MG63 (cell line): ENCODE data around the gene GLIPR1. TPM values are rescaled to one million over a fixed set of nuclear protein-coding genes. Genes with fewer than 3 reads are reported as not detected.
"Not testable (repeated sequence)": the region's sequence is repeated elsewhere in the genome, so short reads cannot be mapped to it uniquely, and the experiment has no call there.

Experiments
- DNase-seq: peaks from one replicate; pipeline ENCODE4 v3.0.0-alpha.2; 2020
- H3K27me3 ChIP-seq: fragments of 250-450 bp; sonication (Bioruptor Pico); 2 replicates; pipeline ENCODE4 v1.5.1; 2020; ENCODE audit warnings: mild to moderate bottlenecking, moderate library complexity
- H3K36me3 ChIP-seq: fragments of 250-450 bp; sonication (Bioruptor Pico); 2 replicates; pipeline ENCODE4 v1.5.1; 2020; ENCODE audit warnings: mild to moderate bottlenecking, moderate library complexity
- H3K4me3 ChIP-seq: fragments of 250-450 bp; sonication (Bioruptor Pico); 2 replicates; pipeline ENCODE4 v1.5.1; 2020; ENCODE audit warnings: mild to moderate bottlenecking, moderate library complexity
- H3K9me3 ChIP-seq: fragments of 250-450 bp; sonication (Bioruptor Pico); 2 replicates; pipeline ENCODE4 v1.5.1; 2020; ENCODE audit warnings: mild to moderate bottlenecking, moderate library complexity
- total RNA-seq: library from RNA; depleted of rRNA; stranded (reverse); fragments of >200 nt; shearing (Covaris generic); gene quantifications from 2 replicates; pipeline ENCODE4 v1.2.3, GENCODE V29; 2014; ENCODE audit warnings: low replicate concordance; rRNA removed

The GLIPR1 gene
- 99.6 and 103 TPM in 2 replicates for total RNA-seq

- peak; percentile 91 for DNase-seq
- Histone ChIP-seq H3K36me3 (peaks cover 32% of the 10 kb centered on the region), H3K4me3 (peak within 1 kb of the TSS; percentile 61), H3K27me3 (no peaks in the 10 kb centered on the region), H3K9me3 (no peaks in the 10 kb centered on the region)
Measured at GRCh38 chr12:75480469-75480949, at the start of gene GLIPR1. Gene GLIPR1 (plus strand): TSS chr12:75480755. CDS start chr12:75480881, 126 bp downstream.

GRCh38 chr12:75432924-75433323 is 47.6 kb upstream of the GLIPR1 start:
- Histone ChIP-seq H3K36me3 (no peaks in the 10 kb centered on the region), H3K4me3 (no peak overlapping the region), H3K27me3 (no peaks in the 10 kb centered on the region), H3K9me3 (peaks cover 22% of the 10 kb centered on the region)
- DNase-seq, result no peak

DNA sequence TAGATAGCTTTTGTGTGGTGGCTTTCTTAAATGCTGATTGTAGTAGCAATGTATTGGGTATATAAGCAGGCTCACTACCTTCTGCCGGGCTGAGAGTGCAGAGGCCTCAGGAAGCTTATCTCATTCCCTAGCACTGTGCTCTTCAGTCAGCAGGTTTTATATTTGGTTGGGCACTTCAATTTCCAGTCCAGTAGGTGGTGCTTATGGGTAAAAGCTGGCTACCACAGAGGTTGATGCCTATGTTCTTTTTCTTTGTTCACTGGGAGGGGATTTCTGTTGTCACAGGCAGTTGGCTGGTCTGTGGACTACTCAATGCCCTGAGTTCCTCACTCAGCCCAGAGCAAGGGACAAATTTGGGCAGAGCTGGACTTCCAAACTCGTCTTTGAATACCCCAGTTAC is 43.0 kb upstream of the GLIPR1 start:
- Histone ChIP-seq H3K9me3 (peaks cover 22% of the 10 kb centered on the region), H3K36me3 (no peaks in the 10 kb centered on the region), H3K27me3 (no peaks in the 10 kb centered on the region), H3K4me3 (no peak overlapping the region)
- DNase-seq, result no peak

DNA sequence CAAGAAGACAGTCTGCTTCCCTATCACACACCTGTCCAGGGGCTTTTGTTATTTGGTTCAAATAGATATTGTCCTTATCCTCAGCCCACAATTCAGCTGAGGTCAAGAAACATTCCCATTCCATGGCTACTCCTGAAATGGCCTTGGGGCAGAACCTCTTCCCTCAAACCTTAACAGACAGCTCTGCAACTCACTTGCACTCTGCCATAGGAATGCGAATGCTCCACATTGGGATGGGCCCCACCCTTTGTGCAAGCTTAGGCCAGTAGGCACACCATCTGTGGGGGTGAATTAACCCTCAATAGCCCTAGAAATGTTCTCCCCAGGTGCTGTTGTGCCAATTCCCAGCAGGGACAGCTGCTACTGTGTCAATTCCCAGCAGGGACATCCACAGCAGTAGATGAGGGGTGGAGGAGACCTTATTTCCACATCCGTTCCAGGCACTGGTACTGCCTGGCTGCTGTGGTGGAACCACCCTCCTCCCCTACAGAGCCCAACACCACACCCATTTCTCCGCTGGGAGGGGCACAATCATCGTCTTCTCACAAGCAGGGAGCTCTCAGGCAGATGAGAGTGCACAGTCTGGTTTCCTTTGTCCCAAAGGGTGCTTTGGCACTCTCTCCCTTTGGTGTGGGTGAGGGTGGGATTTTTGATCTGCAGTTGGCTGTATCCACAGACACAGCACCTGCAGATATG is 42.3 kb upstream of the GLIPR1 start:
- H3K36me3 ChIP-seq, result no peaks in the 10 kb centered on the region
- no peak for DNase-seq

DNA sequence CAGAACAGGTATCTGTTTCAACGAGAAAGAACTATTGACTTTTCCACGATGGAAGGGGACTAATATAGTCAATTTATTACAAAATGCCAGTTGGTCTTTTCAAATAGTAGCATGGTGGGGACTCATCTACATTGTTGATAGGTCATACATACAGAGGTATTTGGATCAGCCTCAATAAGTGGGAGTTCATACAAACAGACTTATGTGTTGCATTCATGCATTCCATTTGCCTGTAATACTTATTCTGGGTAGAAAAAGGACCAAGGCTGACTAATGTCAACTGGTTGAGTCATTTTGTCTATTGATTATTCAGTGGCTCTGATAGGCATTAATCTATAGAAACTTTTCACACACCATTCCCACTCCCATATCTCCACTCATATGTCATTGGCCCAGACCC is 41.5 kb upstream of the GLIPR1 start:
- no peaks in the 10 kb centered on the region for H3K36me3 ChIP-seq
- no peak for DNase-seq
- no peak overlapping the region for H3K4me3 ChIP-seq
- H3K9me3 ChIP-seq, result peaks cover 26% of the 10 kb centered on the region
- H3K27me3 ChIP-seq, result no peaks in the 10 kb centered on the region

More for the DNA sequence above, 42.3 kb upstream of the GLIPR1 start:
- Histone ChIP-seq H3K4me3 (no peak overlapping the region), H3K9me3 (peaks cover 22% of the 10 kb centered on the region), H3K27me3 (no peaks in the 10 kb centered on the region)

- Histone ChIP-seq H3K4me3 (no peak overlapping the region), H3K27me3 (no peaks in the 10 kb centered on the region), H3K36me3 (no peaks in the 10 kb centered on the region), H3K9me3 (peaks cover 24% of the 10 kb centered on the region)
- no peak for DNase-seq
Measured at GRCh38 chr12:75439930-75440329, 40.6 kb upstream of the GLIPR1 start.

DNA sequence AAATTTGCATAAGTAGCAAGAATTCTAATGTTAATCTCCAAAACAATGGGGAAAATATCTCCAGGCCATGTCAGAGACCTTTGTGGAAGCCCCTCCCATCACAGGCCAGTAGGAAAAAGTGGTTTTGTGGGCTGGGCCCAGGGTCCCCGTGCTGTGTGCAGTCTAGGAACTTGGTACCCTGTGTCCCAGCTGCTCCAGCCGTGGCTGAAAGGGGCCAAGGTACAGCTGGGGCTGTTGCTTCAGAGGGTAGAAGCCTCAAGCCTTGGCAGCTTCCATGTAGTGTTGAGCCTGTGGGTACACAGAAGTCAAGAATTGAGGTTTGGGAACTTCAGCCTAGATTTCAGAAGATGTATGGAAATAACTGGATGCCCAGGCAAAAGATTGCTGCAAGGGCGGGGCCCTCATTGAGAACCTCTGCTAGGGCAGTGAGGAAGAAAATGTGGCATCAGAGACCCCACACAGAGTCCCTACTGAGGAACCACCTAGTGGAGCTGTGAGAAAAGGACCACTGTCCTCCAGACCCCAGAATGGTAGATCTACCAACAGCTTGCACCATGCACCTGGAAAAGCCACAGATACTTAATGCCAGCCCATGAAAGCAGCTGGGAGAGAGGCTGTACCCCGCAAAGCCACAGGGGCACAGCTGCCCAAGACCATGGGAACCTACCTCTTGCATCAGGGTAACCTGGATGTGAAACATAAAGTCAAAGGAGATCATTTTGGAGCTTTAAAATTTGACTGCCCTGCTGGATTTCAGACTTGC is 38.7 kb upstream of the GLIPR1 start:
- H3K9me3 ChIP-seq, result peaks cover 20% of the 10 kb centered on the region
- not testable (repeated sequence) for H3K36me3 ChIP-seq, DNase-seq, H3K27me3 ChIP-seq, H3K4me3 ChIP-seq

GRCh38 chr12:75442454-75442853 is 38.1 kb upstream of the GLIPR1 start:
- not testable (repeated sequence) for H3K27me3 ChIP-seq, H3K36me3 ChIP-seq, DNase-seq, H3K4me3 ChIP-seq
- H3K9me3 ChIP-seq, result peaks cover 16% of the 10 kb centered on the region

DNA sequence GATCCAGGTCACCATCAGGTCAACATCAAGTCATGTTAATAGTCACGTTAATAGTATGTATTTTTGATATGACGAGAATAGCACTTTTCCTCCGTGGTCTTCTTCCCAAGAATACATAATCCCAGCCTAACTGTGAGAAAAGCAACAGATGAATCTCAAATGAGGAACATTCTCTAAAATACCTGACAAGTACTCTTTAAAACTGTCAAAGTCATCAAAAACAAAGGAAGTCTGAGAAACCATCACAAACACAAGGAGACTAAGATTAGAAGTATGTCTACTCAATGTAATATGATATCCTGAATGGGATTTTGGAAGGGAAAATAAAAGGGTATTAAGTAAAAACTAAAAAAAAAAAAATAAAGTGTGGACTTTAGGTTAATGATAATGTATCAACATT is 36.8 kb upstream of the GLIPR1 start:
- Histone ChIP-seq H3K4me3 (no peak overlapping the region), H3K9me3 (peaks cover 13% of the 10 kb centered on the region), H3K36me3 (no peaks in the 10 kb centered on the region), H3K27me3 (no peaks in the 10 kb centered on the region)
- no peak for DNase-seq

GRCh38 chr12:75444429-75445136 is 36.0 kb upstream of the GLIPR1 start:
- no peak overlapping the region for H3K4me3 ChIP-seq
- peak; percentile 72 for DNase-seq
- no peaks in the 10 kb centered on the region for H3K36me3 ChIP-seq
- H3K9me3 ChIP-seq, result peaks cover 9% of the 10 kb centered on the region
- H3K27me3 ChIP-seq, result no peaks in the 10 kb centered on the region

DNA sequence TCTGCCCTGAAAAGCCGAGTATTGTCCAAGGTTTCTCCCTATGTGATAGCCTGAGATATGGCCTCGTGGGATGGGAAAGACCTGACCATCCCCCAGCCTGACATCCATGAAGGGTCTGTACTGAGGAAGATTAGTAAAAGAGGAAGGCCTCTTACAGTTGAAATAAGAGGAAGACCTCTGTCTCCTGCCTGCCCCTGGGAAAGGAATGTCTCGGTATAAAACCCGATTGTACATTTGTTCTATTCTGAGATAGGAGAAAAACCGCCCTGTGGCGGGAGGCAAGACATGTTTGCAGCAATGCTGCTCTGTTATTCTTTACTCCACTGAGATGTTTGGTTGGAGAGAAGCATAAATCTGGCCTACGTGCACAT is 35.4 kb upstream of the GLIPR1 start:
- not testable (repeated sequence) for H3K4me3 ChIP-seq, H3K27me3 ChIP-seq, H3K36me3 ChIP-seq, DNase-seq, H3K9me3 ChIP-seq

- H3K9me3 ChIP-seq, result peaks cover 9% of the 10 kb centered on the region; the same call in 1 of the 2 replicates
- H3K4me3 ChIP-seq, result no peak overlapping the region
- no peaks in the 10 kb centered on the region for H3K27me3 ChIP-seq
- H3K36me3 ChIP-seq, result no peaks in the 10 kb centered on the region
- DNase-seq, result no peak
Measured at GRCh38 chr12:75446857-75447256, 33.7 kb upstream of the GLIPR1 start.

- peaks cover 9% of the 10 kb centered on the region; the same call in 1 of the 2 replicates for H3K9me3 ChIP-seq
- no peak overlapping the region for H3K4me3 ChIP-seq
- H3K27me3 ChIP-seq, result no peaks in the 10 kb centered on the region
- H3K36me3 ChIP-seq, result no peaks in the 10 kb centered on the region
- no peak for DNase-seq
Measured at GRCh38 chr12:75447691-75448393, 32.7 kb upstream of the GLIPR1 start.

GRCh38 chr12:75452675-75453330 is 27.8 kb upstream of the GLIPR1 start:
- no peaks in the 10 kb centered on the region for H3K27me3 ChIP-seq
- no peak overlapping the region for H3K4me3 ChIP-seq
- peak; percentile 54 for DNase-seq
- H3K36me3 ChIP-seq, result no peaks in the 10 kb centered on the region
- peaks cover 6% of the 10 kb centered on the region; the same call in 1 of the 2 replicates for H3K9me3 ChIP-seq

DNA sequence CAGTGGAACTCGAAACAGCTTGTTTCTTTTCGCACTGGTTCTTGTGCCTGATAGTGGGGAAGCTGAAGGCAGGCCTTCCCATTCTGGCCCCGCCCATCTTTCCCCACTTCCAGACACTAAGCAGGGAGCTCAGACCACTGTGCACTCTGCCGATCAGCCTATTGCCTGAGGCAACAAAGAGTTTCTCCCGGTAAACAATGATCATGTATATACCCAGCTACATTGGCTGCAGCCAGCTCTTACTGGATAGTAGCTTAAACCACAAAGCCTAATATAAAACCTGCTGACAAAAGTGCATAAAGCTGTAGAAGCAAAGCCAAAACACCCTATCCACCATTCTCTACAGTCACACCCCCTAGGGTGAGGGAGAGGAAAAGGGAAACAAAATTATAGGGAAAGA is 24.7 kb upstream of the GLIPR1 start:
- peak; percentile 55 for DNase-seq
- no peak overlapping the region for H3K4me3 ChIP-seq

DNA sequence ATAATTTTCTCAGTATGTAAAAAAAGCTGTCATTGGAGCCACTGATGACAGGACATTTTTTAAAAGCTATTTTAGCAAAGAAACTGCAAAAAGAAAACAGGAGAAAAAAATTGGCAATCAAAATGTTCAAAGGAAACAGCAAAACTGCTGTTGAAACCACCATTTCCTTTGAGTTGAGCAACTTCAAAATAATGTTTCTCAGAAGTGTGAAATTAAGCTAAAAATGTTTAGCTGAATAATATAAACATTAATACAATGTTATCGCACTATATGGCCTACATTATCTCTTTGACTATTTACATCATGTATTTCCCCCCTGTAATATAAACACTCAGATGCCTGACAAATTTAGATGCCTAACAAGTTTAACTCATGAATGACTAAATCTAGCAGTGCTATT is 23.4 kb upstream of the GLIPR1 start:
- no peak for DNase-seq
- H3K9me3 ChIP-seq, result peaks cover 19% of the 10 kb centered on the region
- H3K4me3 ChIP-seq, result no peak overlapping the region
- H3K27me3 ChIP-seq, result no peaks in the 10 kb centered on the region
- no peaks in the 10 kb centered on the region for H3K36me3 ChIP-seq

More for the DNA sequence above, 24.7 kb upstream of the GLIPR1 start:
- no peaks in the 10 kb centered on the region for H3K36me3 ChIP-seq
- H3K27me3 ChIP-seq, result no peaks in the 10 kb centered on the region
- peaks cover 18% of the 10 kb centered on the region for H3K9me3 ChIP-seq
